ENCODE data around the gene CCDC85B. TPM values are rescaled to one million over a fixed set of nuclear protein-coding genes. Genes with fewer than 3 reads are reported as not detected.
"Not testable (repeated sequence)": the region's sequence is repeated elsewhere in the genome, so short reads cannot be mapped to it uniquely, and the experiment has no call there.

Gene CCDC85B
- total RNA-seq, 2 experiments from 2014 or later = 68.8 to 72.4 TPM

GRCh38 chr11:65886826-65887722 lies 3.4 kb upstream of the CCDC85B start:
- intact Hi-C loops (cut with micrococcal nuclease) = loop anchor here (5.0 kb wide), 2 partner anchors 40 to 100 kb away; no protein-coding TSS in a partner anchor
- DNase-seq (no peak), ATAC-seq (no peak)
- CTCF ChIA-PET = interaction anchor here (0.6 to 10.5 kb wide), 25 partner anchors 8 to 464 kb away, joined by 3 to 283 read pairs (median 11); partner anchors contain the start of genes AP5B1, BANF1, CFL1 and CTSW
- POLR2A ChIA-PET = interaction anchor here (0.6 to 28.1 kb wide), 5 partner anchors 13 to 107 kb away, joined by 3 to 560 read pairs (median 3); partner anchors contain the start of genes CFL1, EFEMP2, FOSL1 and MUS81
- H3K4me3 Mint-ChIP-seq = peak overlapping the region; percentile 94
- peaks cover 40% of the 10 kb centered on the region for H3K4me1 Mint-ChIP-seq (ENCODE audit: low read depth)
- peaks cover 36% of the 10 kb centered on the region for H3K36me3 Mint-ChIP-seq (ENCODE audit: low read depth)
- H3K27me3 Mint-ChIP-seq = no peaks in the 10 kb centered on the region
- H3K9me3 Mint-ChIP-seq = no peaks in the 10 kb centered on the region
- peak overlapping the region; percentile 91 for H3K27ac Mint-ChIP-seq
- TF ChIP-seq CTCF (IDR thresholded peaks at IDR 0.05) = no peak

GRCh38 chr11:65887723-65888162 lies 2.7 kb upstream of the CCDC85B start:
- DNase-seq = peak; percentile 22
- no peak for TF ChIP-seq CTCF (IDR thresholded peaks at IDR 0.05)
- Mint-ChIP-seq H3K27ac (peak overlapping the region; percentile 91), H3K36me3 (ENCODE audit: low read depth) (peaks cover 43% of the 10 kb centered on the region), H3K4me1 (ENCODE audit: low read depth) (peaks cover 45% of the 10 kb centered on the region), H3K27me3 (no peaks in the 10 kb centered on the region), H3K4me3 (peak overlapping the region; percentile 94), H3K9me3 (no peaks in the 10 kb centered on the region)
- intact Hi-C loops (cut with micrococcal nuclease) = loop anchor here (5.0 kb wide), 2 partner anchors 40 to 100 kb away; no protein-coding TSS in a partner anchor
- CTCF ChIA-PET = interaction anchor here (0.9 to 10.5 kb wide), 29 partner anchors 9 to 341 kb away, joined by 3 to 283 read pairs (median 11); partner anchors contain the start of genes AP5B1, BANF1, CFL1 and CTSW
- POLR2A ChIA-PET = interaction anchor here (0.6 to 28.1 kb wide), 11 partner anchors 8 to 159 kb away, joined by 3 to 560 read pairs (median 16); partner anchors contain the start of genes C11orf68, CFL1, CTSW and DRAP1
- ATAC-seq = no peak

- Mint-ChIP-seq H3K4me1 (ENCODE audit: low read depth) (peaks cover 51% of the 10 kb centered on the region), H3K9me3 (no peaks in the 10 kb centered on the region), H3K36me3 (ENCODE audit: low read depth) (peaks cover 44% of the 10 kb centered on the region), H3K27ac (peak within 1 kb of the TSS; percentile 91), H3K27me3 (no peaks in the 10 kb centered on the region), H3K4me3 (peak within 1 kb of the TSS; percentile 94)
- ChIA-PET POLR2A (interaction anchor here (0.6 to 28.1 kb wide), 16 partner anchors 8 to 313 kb away, joined by 3 to 560 read pairs (median 4); partner anchors contain the start of genes C11orf68, CFL1, CTSW and DRAP1), CTCF (interaction anchor here (0.7 to 10.5 kb wide), 33 partner anchors 9 to 342 kb away, joined by 3 to 283 read pairs (median 7); partner anchors contain the start of genes AP5B1, CFL1, CTSW and EFEMP2)
- TF ChIP-seq CTCF (IDR thresholded peaks at IDR 0.05) = peak; percentile 75
- ATAC-seq (peak; percentile 68), DNase-seq (peak; percentile 98)
- intact Hi-C loops (cut with micrococcal nuclease) = loop anchor here (5.0 kb wide), 2 partner anchors 39 to 99 kb away; no protein-coding TSS in a partner anchor
Observed at GRCh38 chr11:65888163-65888814, 2.2 kb upstream of the CCDC85B start, which contains the start of gene FIBP. FIBP (minus strand) TSS chr11:65888471; CDS start chr11:65888418, 53 bp downstream.

- DNase-seq = peak; percentile 71
- ChIA-PET CTCF (interaction anchor here (0.8 to 10.5 kb wide), 29 partner anchors 6 to 276 kb away, joined by 3 to 283 read pairs (median 8); partner anchors contain the start of genes AP5B1, C11orf68, CFL1 and CTSW), POLR2A (interaction anchor here (0.6 to 28.1 kb wide), 36 partner anchors 8 to 467 kb away, joined by 3 to 560 read pairs (median 4); partner anchors contain the start of genes C11orf68, CFL1, CTSW and DRAP1)
- Mint-ChIP-seq H3K4me1 (ENCODE audit: low read depth) (peaks cover 55% of the 10 kb centered on the region), H3K27ac (peak overlapping the region; percentile 75), H3K9me3 (no peaks in the 10 kb centered on the region), H3K27me3 (no peaks in the 10 kb centered on the region), H3K36me3 (ENCODE audit: low read depth) (peaks cover 44% of the 10 kb centered on the region), H3K4me3 (peak overlapping the region; percentile 94)
- ATAC-seq = peak; percentile 4
- peak; percentile 37 for TF ChIP-seq CTCF (IDR thresholded peaks at IDR 0.05)
- intact Hi-C loops (cut with micrococcal nuclease) = loop anchor here (10.0 kb wide), 1 partner anchor 73 kb away; the partner anchor contains the start of gene SART1
Observed at GRCh38 chr11:65891219-65892136, 1.0 kb downstream of the CCDC85B start.

GRCh38 chr11:65892137-65892540 lies 1.7 kb downstream of the CCDC85B start:
- DNase-seq (peak; percentile 75), ATAC-seq (peak; percentile 6)
- ChIA-PET CTCF (interaction anchor here (0.6 to 10.5 kb wide), 11 partner anchors 9 to 224 kb away, joined by 3 to 283 read pairs (median 5); partner anchors contain the start of genes CFL1, EFEMP2, FOSL1 and MUS81), POLR2A (interaction anchor here (0.9 to 28.1 kb wide), 14 partner anchors 8 to 468 kb away, joined by 3 to 560 read pairs (median 4); partner anchors contain the start of genes CFL1, EFEMP2, FOSL1 and MALAT1)
- H3K27me3 Mint-ChIP-seq, H3K9me3 Mint-ChIP-seq: not testable (repeated sequence)
- H3K4me3 Mint-ChIP-seq = peak overlapping the region; percentile 94
- intact Hi-C loops (cut with micrococcal nuclease) = loop anchor here (10.0 kb wide), 1 partner anchor 73 kb away; the partner anchor contains the start of gene SART1
- peaks cover 42% of the 10 kb centered on the region for H3K36me3 Mint-ChIP-seq (ENCODE audit: low read depth)
- peaks cover 55% of the 10 kb centered on the region for H3K4me1 Mint-ChIP-seq (ENCODE audit: low read depth)
- H3K27ac Mint-ChIP-seq = peak overlapping the region; percentile 75

Data from activated CD8-positive, alpha-beta T cell treated with anti-CD3 and anti-CD28 coated beads for 36 hours (primary cell).